Adipose tissue (tissue), 3 donors: ENCODE results near the gene ADAM23. TPM values are rescaled to one million over a fixed set of nuclear protein-coding genes. Genes with fewer than 3 reads are reported as not detected.

Experiments used
- H3K27ac ChIP-seq: one replicate; pipeline ENCODE4 v1.5.1; 2013; ENCODE audit warnings: low read depth, low read length
- WGBS, 3 donors: extraction: QIAGEN DNeasy Blood & Tissue Kit; methylation state at CpG; one replicate each; pipeline ENCODE4 v1.1.7; 2013; 5-methylcytosine and 5-hydroxymethylcytosine counted together
- polyA plus RNA-seq, 3 donors: library from polyadenylated mRNA; stranded (reverse); fragments of 200-250 nt; gene quantifications; one replicate each; pipeline ENCODE4 v1.2.3, GENCODE V29; 2013
- donor health status: healthy with polysubstance abuse.
- donor health status: Bipolar disorder and iron deficiency.
- donor health status: healthy.

ADAM23 gene
- polyA plus RNA-seq, 3 donors: 0.07 to 1.2 (median 1.0) TPM

DNA sequence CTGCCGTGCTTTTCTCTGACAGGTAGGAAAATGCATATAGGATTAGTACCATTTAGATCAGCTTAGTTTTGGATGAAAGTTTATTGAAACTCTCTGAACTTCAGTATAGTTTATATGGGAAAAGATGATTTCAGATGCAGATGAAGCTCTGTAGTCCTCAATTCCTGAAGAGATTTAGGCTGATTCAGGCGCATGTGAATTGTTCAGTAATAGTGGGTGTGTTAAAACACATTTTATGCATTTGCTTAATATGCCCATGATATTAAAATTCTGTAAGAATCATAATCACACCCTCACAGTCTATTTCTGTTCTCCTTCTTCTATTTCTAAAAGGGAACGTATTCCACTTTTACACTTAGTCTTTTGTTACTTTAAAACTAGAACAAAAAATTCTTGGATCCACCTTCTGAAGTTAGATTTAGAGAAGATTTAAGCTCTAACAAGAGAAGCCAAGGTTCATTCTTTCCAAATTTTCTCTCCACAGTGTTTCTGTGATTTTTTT is 154.4 kb downstream of the ADAM23 start:
- 90 to 91% (median 90%) methylated on average over 3 of the region's 3 CpGs for WGBS, 3 donors
- no peak overlapping the region for H3K27ac ChIP-seq

DNA sequence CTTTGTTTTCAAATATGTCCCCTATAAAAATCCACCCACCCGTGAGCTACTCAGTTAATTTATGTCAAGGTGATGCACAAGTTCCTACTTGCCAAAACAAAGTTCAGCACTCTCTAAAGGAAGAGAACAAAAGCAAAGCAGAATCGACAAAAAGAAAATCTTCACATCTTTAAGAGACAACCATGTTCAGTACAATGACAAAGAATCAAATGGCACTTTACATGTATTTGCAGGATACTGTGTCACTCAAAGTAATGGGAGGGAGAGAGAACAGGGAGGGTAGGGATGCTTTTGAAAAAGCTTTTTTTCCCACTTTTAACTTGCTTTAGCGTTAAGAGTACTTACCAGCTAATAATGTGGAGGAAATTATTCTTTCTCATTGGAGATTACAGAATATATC is 159.9 kb downstream of the ADAM23 start:
- H3K27ac ChIP-seq: no peak overlapping the region
- 78 to 86% (median 82%) methylated on average over 3 of the region's 3 CpGs for WGBS, 3 donors

DNA sequence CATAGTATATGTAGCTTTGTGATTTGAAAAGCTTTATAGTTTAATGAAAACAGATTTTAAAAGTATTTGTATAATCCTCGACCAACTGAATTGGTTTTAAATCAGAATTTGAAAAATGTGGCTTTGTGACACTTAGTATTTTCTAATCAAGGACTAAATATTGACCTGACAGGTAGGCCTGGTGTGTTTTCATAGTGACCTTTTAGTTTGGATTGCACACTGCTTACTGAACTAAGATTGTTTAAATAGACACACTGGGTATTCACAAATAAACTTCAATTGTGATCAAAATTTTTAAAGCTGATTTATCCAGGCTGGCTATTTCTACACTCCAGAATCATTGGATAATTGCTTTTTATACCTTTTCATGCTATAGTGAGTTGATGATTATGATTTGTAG is 167.1 kb downstream of the ADAM23 start:
- no peak overlapping the region for H3K27ac ChIP-seq
- WGBS, 3 donors: 55 to 72% (median 63%) methylated on average over 1 of the region's 1 CpG

DNA sequence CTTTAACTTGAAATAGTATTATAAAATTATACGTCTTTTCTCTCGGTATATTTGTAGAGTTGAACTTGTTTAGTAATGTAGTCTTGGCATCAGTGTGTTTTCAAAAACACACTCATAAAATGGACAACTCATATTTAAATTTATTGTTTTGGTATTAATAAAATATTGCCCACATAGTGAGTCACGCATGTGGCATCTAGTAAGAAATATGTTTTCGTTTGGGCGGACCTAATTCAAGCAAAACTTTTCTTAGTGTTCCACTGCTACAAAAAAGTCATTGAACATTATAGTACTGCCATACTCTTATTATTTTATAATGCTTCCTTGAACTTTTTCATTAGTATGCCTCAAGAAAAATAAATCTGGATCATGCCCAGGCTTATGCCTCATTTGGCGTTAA is 167.9 kb downstream of the ADAM23 start:
- WGBS, 3 donors: 90 to 94% (median 94%) methylated on average over 6 of the region's 6 CpGs
- H3K27ac ChIP-seq: no peak overlapping the region

DNA sequence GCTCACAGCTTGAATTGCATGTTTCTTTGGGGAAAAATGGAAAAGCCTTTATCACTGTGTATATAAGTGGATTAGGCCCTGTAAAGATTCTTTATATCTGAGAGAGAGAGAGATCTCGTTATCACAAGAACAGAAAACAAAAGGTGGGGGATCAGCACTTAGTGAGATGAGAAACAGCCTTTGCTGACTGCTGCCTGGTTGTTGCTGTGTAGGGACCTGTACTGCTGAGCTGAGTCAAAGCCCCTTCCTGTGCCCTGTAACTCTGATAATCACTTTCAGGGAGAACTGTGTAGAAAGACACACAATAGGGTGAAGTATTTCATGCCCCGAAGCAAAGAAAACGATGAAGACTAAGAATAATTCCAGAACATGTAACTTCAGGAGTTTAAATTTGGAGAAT is 168.4 kb downstream of the ADAM23 start:
- 43 to 69% (median 53%) methylated on average over 3 of the region's 3 CpGs for WGBS, 3 donors
- H3K27ac ChIP-seq: no peak overlapping the region

DNA sequence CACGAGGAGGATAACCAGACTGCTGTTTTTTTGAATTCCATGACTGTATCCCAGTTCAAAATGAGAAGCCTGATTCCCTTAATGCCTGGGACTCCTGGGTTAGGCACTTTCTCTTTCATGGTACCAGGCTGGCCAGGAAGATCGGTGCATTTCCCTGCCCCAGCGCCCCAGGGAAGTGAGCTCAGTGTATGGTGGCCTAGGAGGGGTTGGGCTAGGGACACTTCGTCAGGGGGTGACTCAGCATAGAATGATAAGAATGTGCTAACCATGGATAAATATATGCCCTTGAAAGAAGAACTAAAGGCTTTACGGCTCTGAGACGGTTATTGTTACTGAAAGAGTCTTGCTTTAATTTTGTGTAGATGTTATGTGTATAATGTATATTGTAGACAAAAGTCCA is 171.5 kb downstream of the ADAM23 start:
- 64 to 84% (median 84%) methylated on average over 6 of the region's 6 CpGs for WGBS, 3 donors
- no peak overlapping the region for H3K27ac ChIP-seq

DNA sequence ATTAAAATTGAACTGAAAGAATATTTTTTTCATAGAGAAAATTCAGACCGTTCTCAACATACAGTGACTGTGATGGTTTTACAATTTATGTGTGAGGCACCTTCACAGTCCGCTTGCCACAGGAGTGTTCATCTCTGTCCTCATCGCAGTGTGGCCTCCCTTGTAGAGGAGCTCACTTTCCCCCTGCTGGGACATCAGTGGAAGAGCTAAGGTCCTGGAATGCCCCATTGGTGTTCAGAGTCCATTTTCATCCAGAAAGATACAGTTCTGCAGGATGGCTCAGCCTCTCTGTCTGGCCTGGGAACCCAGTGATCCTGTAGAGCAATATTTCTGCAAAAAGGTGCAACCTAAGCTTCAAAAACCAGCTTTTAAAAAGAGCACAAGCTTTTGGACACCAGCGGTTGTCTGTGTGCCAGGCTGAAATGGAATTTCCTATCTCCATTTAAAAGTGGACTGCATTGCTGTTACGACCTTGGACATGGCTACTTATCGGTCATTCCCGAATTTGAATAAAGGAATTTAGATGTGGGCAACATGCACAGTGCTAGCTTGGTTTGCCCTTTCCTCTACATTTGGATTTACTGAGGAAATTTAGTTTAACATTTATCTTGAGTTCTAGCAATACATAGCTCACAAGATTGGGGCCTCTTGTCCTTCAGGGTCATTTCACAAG is 172.2 kb downstream of the ADAM23 start:
- no peak overlapping the region for H3K27ac ChIP-seq
- WGBS, 3 donors: 77 to 81% (median 79%) methylated on average over 7 of the region's 7 CpGs

DNA sequence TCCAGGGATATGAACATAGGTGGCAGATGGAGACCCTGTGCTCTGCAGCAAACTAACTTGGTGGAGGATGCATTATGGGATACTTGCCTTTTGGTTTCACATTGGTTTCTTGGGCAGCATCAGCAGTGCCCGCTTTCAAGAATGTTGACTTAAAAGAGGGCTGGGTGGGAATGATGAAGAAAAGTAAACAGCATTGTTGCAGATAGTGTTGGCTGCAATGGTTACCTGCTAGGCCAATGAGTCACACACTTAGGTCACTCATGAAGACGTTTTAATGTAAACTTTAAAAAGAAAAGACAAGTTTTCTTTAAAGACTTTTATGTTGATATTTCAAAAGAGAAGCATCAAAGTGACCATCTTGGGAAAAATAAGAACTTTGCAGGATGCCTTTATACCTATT is 172.8 kb downstream of the ADAM23 start:
- H3K27ac ChIP-seq: no peak overlapping the region
- 39 to 72% (median 62%) methylated on average over 2 of the region's 2 CpGs for WGBS, 3 donors

DNA sequence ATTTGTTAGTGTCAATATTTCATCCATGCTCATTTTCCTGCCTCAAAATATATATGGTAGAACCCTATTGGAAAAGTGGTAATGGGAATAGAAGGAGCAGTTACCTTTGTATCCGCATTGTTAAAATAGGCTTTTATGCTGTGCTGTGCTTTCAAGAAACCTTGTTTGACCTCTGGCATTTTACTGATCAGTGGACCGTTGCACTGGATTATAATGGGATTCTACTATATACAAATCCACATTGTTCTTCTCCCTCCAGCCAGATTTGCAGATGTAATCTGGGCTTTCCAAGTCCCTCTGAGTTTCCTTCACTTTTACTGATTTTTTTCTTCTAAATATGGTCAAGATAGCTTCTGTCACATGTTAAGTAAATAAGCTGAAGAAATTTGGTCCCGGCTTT is 175.7 kb downstream of the ADAM23 start:
- 76 to 82% (median 77%) methylated on average over 3 of the region's 3 CpGs for WGBS, 3 donors
- H3K27ac ChIP-seq: no peak overlapping the region

DNA sequence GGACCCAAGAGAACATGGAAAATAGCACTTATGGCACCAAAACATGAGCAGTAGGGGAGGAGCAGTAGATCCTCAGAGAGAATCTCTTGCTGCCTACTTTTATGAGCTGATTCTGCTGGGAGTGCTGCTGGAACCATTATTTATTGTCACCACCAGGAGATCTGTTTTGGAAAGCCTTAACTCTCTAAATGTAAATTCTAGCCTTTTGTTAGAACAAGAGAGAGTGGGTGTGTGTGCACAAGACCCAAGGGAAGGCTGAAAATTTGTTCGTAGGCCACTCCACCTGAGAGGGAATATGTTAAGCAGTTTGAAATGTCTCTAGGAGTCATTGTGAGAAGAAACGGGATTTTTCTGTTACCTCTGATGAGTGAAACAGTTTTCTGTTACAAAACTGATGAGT is 182.8 kb downstream of the ADAM23 start:
- WGBS, 3 donors: 71 to 78% (median 73%) methylated on average over 2 of the region's 2 CpGs
- no peak overlapping the region for H3K27ac ChIP-seq

DNA sequence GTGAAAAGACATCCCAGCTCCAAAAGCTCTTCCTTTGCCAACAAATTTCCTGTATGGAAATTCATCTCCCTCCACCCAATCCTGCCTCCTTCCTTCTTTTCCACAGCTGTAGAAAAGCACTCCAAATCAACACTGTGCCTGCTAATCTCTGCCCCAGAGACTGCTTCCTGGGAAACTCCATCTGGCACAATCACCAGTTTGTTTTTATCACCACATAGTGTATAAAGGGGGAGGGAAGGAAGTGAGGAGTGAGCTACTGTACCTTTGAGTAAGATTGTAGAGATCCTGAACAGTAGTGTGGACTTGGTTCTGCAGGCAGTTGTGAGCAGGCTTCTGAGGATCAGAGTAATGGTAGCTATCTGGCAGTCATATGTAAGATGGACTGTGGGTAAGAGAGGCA is 184.3 kb downstream of the ADAM23 start:
- no peak overlapping the region for H3K27ac ChIP-seq

DNA sequence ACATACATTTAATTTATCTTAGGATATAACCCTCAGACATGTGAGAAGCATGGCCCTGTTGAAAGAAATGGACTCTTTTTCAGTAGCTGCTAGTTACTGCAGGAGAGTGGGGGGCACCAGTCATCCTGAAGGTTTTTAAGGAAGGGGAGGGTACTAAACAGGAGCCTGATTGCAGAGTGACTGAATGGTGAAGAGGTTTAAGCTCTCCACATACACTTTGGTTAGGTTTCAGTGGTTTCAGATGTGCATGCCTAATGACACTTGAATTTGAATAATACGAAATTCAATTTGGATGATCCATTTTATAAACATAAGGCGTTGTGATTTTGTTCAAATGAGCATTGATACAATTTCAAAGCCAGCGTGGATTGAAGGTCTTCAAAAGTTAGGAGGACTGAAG is 188.0 kb downstream of the ADAM23 start:
- 33 to 53% (median 52%) methylated on average over 3 of the region's 3 CpGs for WGBS, 3 donors
- no peak overlapping the region for H3K27ac ChIP-seq

DNA sequence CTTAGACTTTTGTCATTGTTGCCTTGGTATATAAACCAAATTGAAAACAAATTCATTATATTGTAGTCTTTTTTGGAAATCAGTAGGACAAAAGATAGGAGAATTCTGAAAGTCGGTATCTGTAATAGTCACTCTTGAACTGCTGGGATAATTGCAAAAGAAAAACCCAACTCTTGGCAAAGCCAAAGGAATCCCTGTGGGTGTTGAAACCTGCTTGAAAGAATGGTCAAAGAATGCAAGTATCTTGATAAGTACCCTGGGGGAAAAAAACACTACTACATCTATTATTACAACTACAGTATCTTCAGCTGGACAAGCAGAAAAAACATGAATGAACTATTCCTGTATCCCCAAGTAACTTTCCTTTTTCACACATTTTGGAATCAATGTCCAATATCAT is 191.7 kb downstream of the ADAM23 start:
- H3K27ac ChIP-seq: no peak overlapping the region
- 65 to 88% (median 82%) methylated on average over 1 of the region's 1 CpG for WGBS, 3 donors

DNA sequence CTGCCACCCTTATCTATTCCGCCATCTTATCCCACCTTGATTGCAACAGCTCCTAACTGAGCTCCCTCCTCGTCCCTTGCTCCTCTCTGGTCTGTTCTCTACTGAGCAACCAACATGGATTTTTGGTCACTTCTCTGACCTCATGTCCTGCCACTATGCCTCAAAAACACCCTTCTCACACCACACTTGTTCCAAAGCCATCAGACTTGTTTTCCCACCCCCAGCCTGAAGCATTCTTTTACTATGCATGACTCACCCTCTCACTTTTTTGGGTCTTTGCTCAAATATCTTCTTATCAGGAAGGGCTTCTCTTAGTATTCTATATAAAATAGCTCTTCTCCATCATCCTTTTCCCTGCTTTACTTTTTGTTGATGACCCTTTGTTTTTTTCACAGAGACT is 196.3 kb downstream of the ADAM23 start:
- no peak overlapping the region for H3K27ac ChIP-seq
- WGBS, 3 donors: 18 to 49% (median 42%) methylated on average over 2 of the region's 2 CpGs

DNA sequence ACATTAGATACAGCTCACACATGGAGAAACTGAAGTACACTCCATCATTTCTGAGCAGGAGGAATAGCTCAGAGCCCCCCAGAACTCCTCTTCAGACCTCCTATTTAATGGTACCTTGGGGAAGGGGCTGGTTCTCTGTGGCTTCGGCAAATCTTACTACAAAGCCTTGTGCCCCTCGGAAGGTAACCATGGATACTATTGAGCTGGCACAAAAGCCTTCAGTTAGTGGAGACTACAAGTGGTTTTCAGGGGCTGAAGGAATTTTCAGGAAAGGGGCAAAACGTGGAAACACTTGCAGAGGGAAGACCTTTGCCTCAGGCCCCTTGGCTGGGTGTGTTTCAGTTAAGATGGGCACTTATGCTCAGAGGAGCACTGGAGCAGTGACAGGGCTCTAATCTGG is 197.9 kb downstream of the ADAM23 start:
- no peak overlapping the region for H3K27ac ChIP-seq
- WGBS, 3 donors: 42 to 49% (median 45%) methylated on average over 3 of the region's 3 CpGs

DNA sequence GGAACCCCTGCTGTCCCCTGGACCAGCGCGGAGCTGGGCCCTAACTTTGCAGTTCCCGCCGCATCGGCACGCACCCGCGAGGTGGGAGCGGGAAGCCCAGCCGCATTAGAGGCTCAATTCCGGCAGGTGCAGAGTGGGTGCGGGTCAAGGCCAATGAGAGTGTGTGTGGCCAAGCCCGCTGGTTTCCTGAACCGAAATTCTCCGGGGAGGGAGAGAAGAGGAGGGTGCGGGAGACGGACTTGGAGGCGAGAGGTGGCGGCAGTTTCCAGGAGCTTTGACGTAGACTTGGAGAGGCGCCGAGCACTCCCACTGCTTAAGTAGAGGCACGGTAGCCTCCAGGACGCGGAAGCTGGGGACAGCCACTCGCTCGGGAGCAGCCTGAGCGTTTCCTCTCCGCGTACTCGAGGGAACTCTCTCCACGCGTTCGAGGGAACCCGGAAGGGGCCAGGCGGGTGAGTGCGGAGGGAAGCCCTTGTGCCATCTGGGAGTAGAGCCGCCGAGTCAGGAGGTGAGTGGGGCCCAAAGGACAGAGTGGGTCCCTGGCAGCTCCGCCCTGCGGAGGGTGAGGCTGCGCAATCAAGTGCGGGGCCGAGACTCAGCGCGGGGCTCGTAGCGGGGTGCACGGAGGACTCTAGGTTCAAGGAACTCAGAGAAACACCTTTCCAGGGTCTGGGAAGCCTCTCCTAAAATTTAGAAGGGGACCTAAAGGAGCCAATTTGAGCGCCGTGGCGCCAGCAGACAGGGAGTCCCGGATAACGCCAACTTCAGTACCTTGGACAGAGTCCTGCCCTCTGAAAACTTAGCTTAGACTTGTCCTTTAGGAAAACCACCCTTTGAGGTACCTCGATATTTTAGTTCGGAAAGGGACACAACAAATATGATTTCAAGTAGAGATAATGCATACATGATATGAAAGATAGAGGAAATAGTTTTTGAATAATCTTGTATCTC is 199.0 kb downstream of the ADAM23 start, which contains the start of gene FAM237A:
Gene FAM237A (plus strand): TSS at position 413 of the 951 bp plus-strand sequence. CDS start 1,750 bp downstream, outside the sequence.
- 3 to 8% (median 6%) methylated on average over 56 of the region's 56 CpGs for WGBS, 3 donors
- no peak within 1 kb of the TSS for H3K27ac ChIP-seq

DNA sequence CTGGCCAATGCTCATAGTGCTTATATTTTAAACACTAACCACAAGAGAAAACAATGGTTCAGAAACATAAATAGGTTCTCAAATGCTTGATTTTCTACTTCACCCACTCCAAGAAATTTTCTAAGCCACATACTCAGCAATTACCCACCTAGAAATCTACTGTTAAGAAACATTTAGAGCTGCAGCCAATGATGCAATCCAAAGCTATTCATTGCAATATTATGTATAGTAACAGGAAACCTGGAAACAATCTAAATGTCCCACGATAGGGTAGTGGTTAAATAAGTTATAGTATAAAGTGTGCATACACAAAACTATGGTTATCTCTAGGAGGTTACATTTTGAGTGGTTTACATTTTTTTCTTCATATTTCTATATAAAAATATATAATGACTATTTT is 204.7 kb downstream of the ADAM23 start:
- H3K27ac ChIP-seq: no peak overlapping the region
- WGBS, 3 donors: 34 to 70% (median 39%) methylated on average over 1 of the region's 1 CpG

DNA sequence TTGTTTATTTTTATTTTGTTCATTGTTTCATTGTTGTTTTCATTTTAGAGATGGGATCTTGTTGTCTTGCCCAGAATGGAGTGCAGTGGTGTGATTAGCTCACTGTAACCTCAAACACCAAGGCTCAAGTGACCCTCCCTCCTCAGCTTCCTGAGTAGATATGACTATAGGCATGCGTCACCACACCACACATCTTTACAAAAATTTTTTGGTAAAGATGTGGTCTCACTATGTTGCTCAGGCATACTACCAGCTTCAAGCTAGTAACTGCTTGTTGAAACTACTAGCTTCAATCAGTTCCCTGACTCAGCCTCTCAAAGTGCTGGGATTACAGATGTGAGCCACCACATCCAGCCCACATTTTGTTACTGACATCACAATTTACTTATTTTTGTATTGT is 213.8 kb downstream of the ADAM23 start:
- H3K27ac ChIP-seq: no peak overlapping the region
- 85 to 92% (median 86%) methylated on average over 1 of the region's 1 CpG for WGBS, 3 donors

DNA sequence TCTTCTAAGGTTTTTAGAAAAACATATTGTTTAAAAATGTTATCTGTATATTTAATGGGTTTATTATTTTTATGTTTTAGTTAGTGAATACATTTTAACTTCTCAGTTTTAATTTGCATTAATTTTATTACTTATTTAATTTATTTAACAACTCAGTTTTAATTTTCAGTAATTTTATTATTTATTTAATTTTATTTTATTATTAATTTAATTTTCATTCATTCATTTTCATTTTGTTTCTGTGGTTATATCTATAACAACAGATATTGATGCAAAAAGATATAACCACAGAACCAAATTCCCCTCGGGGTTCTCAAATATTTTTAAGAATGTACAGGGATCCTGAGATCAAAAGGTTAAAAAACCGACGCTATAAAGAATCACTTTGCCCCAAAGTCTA is 221.9 kb downstream of the ADAM23 start:
- WGBS, 3 donors: 76 to 84% (median 79%) methylated on average over 3 of the region's 3 CpGs
- no peak overlapping the region for H3K27ac ChIP-seq
